Effector memory CD8-positive, alpha-beta T cell (primary cell): Measurements from ENCODE around the gene YJEFN3.

Source experiments
- ATAC-seq: fragments of 150-1000 bp; cut with Tn5 transposase; replicated peaks from 2 replicates; pipeline ENCODE4 v1.10.0; 2021; ENCODE audit warnings: mild to moderate bottlenecking, moderate library complexity
- DNase-seq, 3 experiments: peaks; one replicate each; pipeline ENCODE4 v3.0.0; 2021
- H3K27ac Mint-ChIP-seq, 2 donors: one replicate each; pipeline ENCODE4 v1.8.0; 2022; ENCODE audit warnings: mild to moderate bottlenecking in 2 of 2, mixed read lengths in 2 of 2, moderate library complexity in 2 of 2
- H3K27me3 Mint-ChIP-seq, 2 donors: one replicate each; pipeline ENCODE4 v1.8.0; 2022; ENCODE audit warnings: mixed read lengths in 2 of 2
- H3K36me3 Mint-ChIP-seq: one replicate; pipeline ENCODE4 v1.8.0; 2022; ENCODE audit warnings: mild to moderate bottlenecking, moderate library complexity, mixed read lengths; ENCODE audit not compliant: insufficient read depth
- H3K4me1 Mint-ChIP-seq, 2 donors: one replicate each; pipeline ENCODE4 v1.8.0; 2022; ENCODE audit warnings: low read depth in 2 of 2, mixed read lengths in 2 of 2
- H3K4me3 Mint-ChIP-seq, 2 donors: one replicate each; pipeline ENCODE4 v1.8.0; 2022; ENCODE audit warnings: mild to moderate bottlenecking in 2 of 2, mixed read lengths in 2 of 2, moderate library complexity in 2 of 2
- H3K9me3 Mint-ChIP-seq, 2 donors: one replicate each; pipeline ENCODE4 v1.8.0; 2022; ENCODE audit warnings: mixed read lengths in 2 of 2

Gene YJEFN3

GRCh38 chr19:19520989-19521388, 7.7 kb upstream of the YJEFN3 start:
- Mint-ChIP-seq H3K9me3 (no peaks in the 10 kb centered on the region), H3K4me3 (no peak overlapping the region), H3K36me3 (peaks cover 40% of the 10 kb centered on the region), H3K27ac (no peak overlapping the region), H3K27me3 (no peaks in the 10 kb centered on the region), H3K4me1 (peaks cover 22 to 28% of the 10 kb centered on the region in 2 donors)
- ATAC-seq = no peak
- no peak for DNase-seq

- peaks cover 20 to 23% of the 10 kb centered on the region in 2 donors for H3K4me1 Mint-ChIP-seq
- H3K9me3 Mint-ChIP-seq = no peaks in the 10 kb centered on the region
- no peak overlapping the region for H3K4me3 Mint-ChIP-seq
- ATAC-seq (no peak), DNase-seq (no peak)
- no peaks in the 10 kb centered on the region for H3K27me3 Mint-ChIP-seq
- no peak overlapping the region for H3K27ac Mint-ChIP-seq
- H3K36me3 Mint-ChIP-seq = peaks cover 51% of the 10 kb centered on the region
These were observed 5.5 kb upstream of the YJEFN3 start for GRCh38 chr19:19523177-19523576.

- Mint-ChIP-seq H3K36me3 (peaks cover 51% of the 10 kb centered on the region), H3K27ac (no peak overlapping the region), H3K27me3 (no peaks in the 10 kb centered on the region), H3K9me3 (no peaks in the 10 kb centered on the region), H3K4me3 (no peak overlapping the region), H3K4me1 (peaks cover 18 to 22% of the 10 kb centered on the region in 2 donors)
- ATAC-seq (no peak), DNase-seq (no peak)
These were observed 4.7 kb upstream of the YJEFN3 start for GRCh38 chr19:19524053-19524452.

- H3K27ac Mint-ChIP-seq = no peak overlapping the region
- no peak for DNase-seq
- H3K36me3 Mint-ChIP-seq = peaks cover 45% of the 10 kb centered on the region
- no peaks in the 10 kb centered on the region for H3K9me3 Mint-ChIP-seq
- H3K27me3 Mint-ChIP-seq = no peaks in the 10 kb centered on the region
- no peak overlapping the region for H3K4me3 Mint-ChIP-seq
- no peak for ATAC-seq
- H3K4me1 Mint-ChIP-seq = peaks cover 5 to 9% of the 10 kb centered on the region in 2 donors
These were observed 2.9 kb upstream of the YJEFN3 start for GRCh38 chr19:19525611-19526380.

GRCh38 chr19:19526581-19527370, 1.9 kb upstream of the YJEFN3 start:
- Mint-ChIP-seq H3K9me3 (no peaks in the 10 kb centered on the region), H3K27ac (no peak overlapping the region), H3K27me3 (no peaks in the 10 kb centered on the region), H3K4me1 (peaks cover 4 to 6% of the 10 kb centered on the region in 2 donors), H3K4me3 (no peak overlapping the region), H3K36me3 (peaks cover 42% of the 10 kb centered on the region)
- ATAC-seq = no peak
- DNase-seq = no peak

- H3K36me3 Mint-ChIP-seq = peaks cover 45% of the 10 kb centered on the region
- DNase-seq (no peak), ATAC-seq (no peak)
- H3K27me3 Mint-ChIP-seq = no peaks in the 10 kb centered on the region
- peaks cover 8 to 9% of the 10 kb centered on the region in 2 donors for H3K4me1 Mint-ChIP-seq
- no peaks in the 10 kb centered on the region for H3K9me3 Mint-ChIP-seq
- H3K27ac Mint-ChIP-seq = no peak overlapping the region
- no peak overlapping the region for H3K4me3 Mint-ChIP-seq
These were observed 1.4 kb upstream of the YJEFN3 start for GRCh38 chr19:19527371-19527656.

GRCh38 chr19:19527674-19528625, 761 bp upstream of the YJEFN3 start:
- DNase-seq = no peak
- Mint-ChIP-seq H3K36me3 (peaks cover 44% of the 10 kb centered on the region), H3K27me3 (no peaks in the 10 kb centered on the region), H3K27ac (no peak overlapping the region), H3K4me1 (peaks cover 5 to 6% of the 10 kb centered on the region in 2 donors), H3K9me3 (no peaks in the 10 kb centered on the region), H3K4me3 (no peak overlapping the region)
- ATAC-seq = no peak

GRCh38 chr19:19529783-19530422, 1.2 kb downstream of the YJEFN3 start:
- DNase-seq (no peak), ATAC-seq (no peak)
- Mint-ChIP-seq H3K36me3 (peaks cover 44% of the 10 kb centered on the region), H3K9me3 (no peaks in the 10 kb centered on the region), H3K4me3 (no peak overlapping the region), H3K4me1 (peaks cover 3 to 7% of the 10 kb centered on the region in 2 donors), H3K27ac (peak overlapping the region in 1 of 2 donors; percentile 84), H3K27me3 (no peaks in the 10 kb centered on the region)

- Mint-ChIP-seq H3K27me3 (no peaks in the 10 kb centered on the region), H3K9me3 (no peaks in the 10 kb centered on the region), H3K36me3 (peaks cover 44% of the 10 kb centered on the region), H3K4me3 (no peak overlapping the region), H3K27ac (peak overlapping the region in 1 of 2 donors; percentile 7), H3K4me1 (peaks cover 3 to 7% of the 10 kb centered on the region in 2 donors)
- no peak for ATAC-seq
- DNase-seq = no peak
These were observed 1.7 kb downstream of the YJEFN3 start for GRCh38 chr19:19530423-19530804.

GRCh38 chr19:19530889-19531288, 2.2 kb downstream of the YJEFN3 start:
- Mint-ChIP-seq H3K4me1 (peaks cover 3 to 7% of the 10 kb centered on the region in 2 donors), H3K27me3 (no peaks in the 10 kb centered on the region), H3K36me3 (peaks cover 44% of the 10 kb centered on the region), H3K9me3 (no peaks in the 10 kb centered on the region), H3K27ac (peak overlapping the region in 1 of 2 donors; percentile 7), H3K4me3 (no peak overlapping the region)
- ATAC-seq (no peak), DNase-seq (no peak)

- DNase-seq (peak; percentile 85 to 88 (median 87)), ATAC-seq (peak; percentile 90)
- H3K9me3 Mint-ChIP-seq = no peaks in the 10 kb centered on the region
- H3K27ac Mint-ChIP-seq = peak overlapping the region; percentile 84 to 87
- H3K36me3 Mint-ChIP-seq = peaks cover 33% of the 10 kb centered on the region
- no peaks in the 10 kb centered on the region for H3K27me3 Mint-ChIP-seq
- H3K4me1 Mint-ChIP-seq = peaks cover 3 to 10% of the 10 kb centered on the region in 2 donors
- H3K4me3 Mint-ChIP-seq = no peak overlapping the region
These were observed 3.5 kb downstream of the YJEFN3 start for GRCh38 chr19:19531951-19532805.
